GM18520 (cell line): ENCODE measurements around the gene SLFNL1.

Experiments
- ATAC-seq: cut with Tn5 transposase; IDR thresholded peaks from one replicate; pipeline ENCODE4 v1.9.1; 2021; ENCODE audit not compliant: unreplicated experiment

SLFNL1 gene

GRCh38 chr1:40966417-40966816 lies 55.1 kb downstream of the SLFNL1 start:
- ATAC-seq, result no peak
